Omental fat pad (tissue), 4 donors: Measurements from ENCODE around the gene CRYZL1. TPM values are rescaled to one million over a fixed set of nuclear protein-coding genes. Genes with fewer than 3 reads are reported as not detected.

Source experiments
- ATAC-seq: fragments of 150-250 bp; one replicate; pipeline ENCODE4 v1.9.1; 2016; ENCODE audit warnings: mild to moderate bottlenecking, moderate library complexity; ENCODE audit not compliant: low FRiP score
- DNase-seq: peaks from one replicate; pipeline ENCODE4 v3.0.0-alpha.2; 2019; ENCODE audit warnings: low spot score
- CTCF ChIP-seq, 3 donors: fragments of 450-650 bp; IDR thresholded peaks; one replicate each; pipeline ENCODE4 v1.5.1; 2016 to 2017; ENCODE audit warnings: antibody characterized with exemption in 3 of 3, mild to moderate bottlenecking in 3 of 3, moderate library complexity in 2 of 3
- total RNA-seq, 4 donors: library from RNA; depleted of rRNA; stranded (reverse); fragments of >200 nt; gene quantifications; one replicate each; pipeline ENCODE4 v1.1.0, GENCODE V29; 2016

Gene CRYZL1
- total RNA-seq, 4 donors from 2014 or later: 24.1 to 57.8 (median 28.3) TPM

GRCh38 chr21:33647587-33647986 is 6.0 kb upstream of the CRYZL1 start:
- ATAC-seq (no peak), DNase-seq (no peak)
- TF ChIP-seq CTCF (IDR thresholded peaks at IDR 0.05): no peak

- ATAC-seq (no peak), DNase-seq (no peak)
- no peak for TF ChIP-seq CTCF (IDR thresholded peaks at IDR 0.05)
Measured at GRCh38 chr21:33645730-33646129, 4.2 kb upstream of the CRYZL1 start.

- TF ChIP-seq CTCF (IDR thresholded peaks at IDR 0.05): no peak
- no peak for DNase-seq
Measured at GRCh38 chr21:33644383-33645074, 3.0 kb upstream of the CRYZL1 start.

GRCh38 chr21:33643658-33644311 is 2.2 kb upstream of the CRYZL1 start:
- TF ChIP-seq CTCF (IDR thresholded peaks at IDR 0.05): no peak
- ATAC-seq (no peak), DNase-seq (no peak)

More at GRCh38 chr21:33644383-33645074, 3.0 kb upstream of the CRYZL1 start:
- no peak for ATAC-seq

GRCh38 chr21:33642896-33643657 is 1.5 kb upstream of the CRYZL1 start:
- no peak for ATAC-seq
- no peak for TF ChIP-seq CTCF (IDR thresholded peaks at IDR 0.05)
- DNase-seq: no peak

GRCh38 chr21:33642027-33642895 is 720 bp upstream of the CRYZL1 start, which contains the start of gene ITSN1:
Gene ITSN1 (plus strand): TSS chr21:33642501. CDS start chr21:33718829, 76,328 bp downstream.
- peak; percentile 99 for DNase-seq
- TF ChIP-seq CTCF (IDR thresholded peaks at IDR 0.05): no peak

More at GRCh38 chr21:33642027-33642895, 720 bp upstream of the CRYZL1 start, which contains the start of gene ITSN1:
- ATAC-seq: peak; percentile 90
